H1 (cell line): ENCODE data around the gene URAD. TPM values are rescaled to one million over a fixed set of nuclear protein-coding genes. Genes with fewer than 3 reads are reported as not detected.
A peak's percentile ranks its signal among the peaks of the same experiment; 100 is the strongest.

Experiments used
- CTCF ChIA-PET: fragments of 300-600 bp; sonication (Branson Sonifier 250); formaldehyde crosslinking; loops from one replicate; lab custom pipeline; 2021; ENCODE audit not compliant: partially characterized antibody; lab: Charles Lee
- POLR2A ChIA-PET: fragments of 300-600 bp; sonication (Branson Sonifier 250); formaldehyde crosslinking; loops from one replicate; lab custom pipeline; 2021; ENCODE audit warnings: inconsistent platforms; ENCODE audit not compliant: partially characterized antibody; lab: Charles Lee
- DNase-seq, 2 experiments: peaks; one replicate each; pipeline versions ENCODE4 v3.0.0 to v3.0.0-alpha.2; 2010 to 2022; ENCODE audit warnings: low spot score in 2 of 2, low read depth in 1 of 2, mixed read lengths in 1 of 2
- FAIRE-seq: peaks from 2 replicates; lab custom pipeline; 2011; peaks lifted over from hg19 to GRCh38; lab: Jason Lieb, UNC
- H2AFZ ChIP-seq: 2 replicates; pipeline ENCODE4 v1.8.1; 2012; ENCODE audit warnings: low read length, inconsistent platforms
- H2AK5ac ChIP-seq: 2 replicates; pipeline ENCODE4 v1.6.1; 2013; ENCODE audit warnings: low read depth, low read length
- H2BK120ac ChIP-seq: replicated peaks from 2 replicates; pipeline ENCODE3; 2013; ENCODE audit warnings: low read depth, low read length, inconsistent platforms
- H2BK12ac ChIP-seq: 2 replicates; pipeline ENCODE4 v1.6.1; 2013; ENCODE audit warnings: low read depth, low read length
- H2BK15ac ChIP-seq: 2 replicates; pipeline ENCODE4 v1.6.1; 2013; ENCODE audit warnings: low read length
- H2BK20ac ChIP-seq: 2 replicates; pipeline ENCODE4 v1.6.1; 2013; ENCODE audit warnings: low read length
- H2BK5ac ChIP-seq: 2 replicates; pipeline ENCODE4 v1.6.1; 2013; ENCODE audit warnings: low read depth, low read length
- H3K14ac ChIP-seq: 2 replicates; pipeline ENCODE4 v1.6.1; 2013; ENCODE audit warnings: inconsistent platforms; ENCODE audit not compliant: insufficient read length
- H3K18ac ChIP-seq: 2 replicates; pipeline ENCODE4 v1.6.1; 2013; ENCODE audit warnings: low read length; ENCODE audit errors: extremely low read depth
- H3K23ac ChIP-seq: 2 replicates; pipeline ENCODE4 v1.6.1; 2013; ENCODE audit warnings: inconsistent platforms; ENCODE audit not compliant: insufficient read length
- H3K23me2 ChIP-seq: 2 replicates; pipeline ENCODE4 v1.6.1; 2013; ENCODE audit warnings: low read depth, low read length
- H3K27ac ChIP-seq: 2 replicates; pipeline ENCODE4 v1.6.1; 2011; ENCODE audit warnings: low read depth, low read length, inconsistent platforms
- H3K27me3 ChIP-seq, 4 experiments: replicated peaks in 1 of 4; 1 replicate in 1 of 4; 2 replicates in 3 of 4; pipeline versions ENCODE4 v1.6.1 to v1.8.1; 2011 to 2013; ENCODE audit warnings: low read length in 3 of 4, mild to moderate bottlenecking in 3 of 4, inconsistent platforms in 2 of 4, mixed read lengths in 2 of 4, moderate library complexity in 1 of 4; ENCODE audit not compliant: control insufficient read depth in 3 of 4, insufficient read depth in 3 of 4; ENCODE audit errors: extremely low read depth in 1 of 4
- H3K36me3 ChIP-seq, 4 experiments: 2 replicates each; pipeline versions ENCODE4 v1.6.1 to v1.8.1; 2011 to 2013; ENCODE audit warnings: mild to moderate bottlenecking in 4 of 4, low read length in 3 of 4, moderate library complexity in 2 of 4, control low read depth in 1 of 4, inconsistent platforms in 1 of 4; ENCODE audit not compliant: insufficient read depth in 4 of 4, control insufficient read depth in 2 of 4
- H3K4ac ChIP-seq: replicated peaks from 2 replicates; pipeline ENCODE3; 2013; ENCODE audit warnings: low read length, low read depth, mixed read lengths, inconsistent platforms; ENCODE audit not compliant: insufficient read length
- H3K4me1 ChIP-seq, 4 experiments: replicated peaks in 1 of 4; 1 replicate in 1 of 4; 2 replicates in 3 of 4; pipeline versions ENCODE4 v1.6.1 to v1.8.1; 2011 to 2013; ENCODE audit warnings: low read length in 3 of 4, inconsistent platforms in 2 of 4, mixed read lengths in 1 of 4; ENCODE audit not compliant: insufficient read depth in 4 of 4, control insufficient read depth in 3 of 4
- H3K4me2 ChIP-seq, 2 experiments: 2 replicates each; pipeline versions ENCODE4 v1.6.1 to v1.8.1; 2011 to 2013; ENCODE audit warnings: low read depth in 2 of 2, low read length in 2 of 2, control low read depth in 1 of 2, inconsistent platforms in 1 of 2, mild to moderate bottlenecking in 1 of 2; ENCODE audit not compliant: insufficient read depth in 1 of 2
- H3K4me3 ChIP-seq, 4 experiments: fragments of 200-600, 300-600 bp in 1 of 4; sonication (generic), shearing (Covaris generic), sonication (Bioruptor Twin) in 1 of 4; 2 replicates each; pipeline versions ENCODE4 v1.5.1 to v1.8.1; 2011 to 2016; ENCODE audit warnings: low read length in 4 of 4, low read depth in 3 of 4, control low read depth in 2 of 4, inconsistent platforms in 2 of 4, mild to moderate bottlenecking in 2 of 4, mixed read lengths in 1 of 4, moderate library complexity in 1 of 4; ENCODE audit not compliant: insufficient read depth in 2 of 4; ENCODE audit errors: extremely low read depth in 1 of 4
- H3K56ac ChIP-seq: replicated peaks from 2 replicates; pipeline ENCODE3; 2013; ENCODE audit warnings: low read depth, mild to moderate bottlenecking, mixed read lengths, low read length, inconsistent platforms; ENCODE audit not compliant: insufficient read length
- H3K79me1 ChIP-seq: 2 replicates; pipeline ENCODE4 v1.6.1; 2013; ENCODE audit warnings: low read depth, low read length, control low read depth
- H3K79me2 ChIP-seq, 2 experiments: 2 replicates each; pipeline versions ENCODE4 v1.6.1 to v1.8.1; 2012 to 2013; ENCODE audit warnings: low read length in 2 of 2, mild to moderate bottlenecking in 2 of 2, inconsistent platforms in 1 of 2; ENCODE audit not compliant: insufficient read depth in 2 of 2, control insufficient read depth in 1 of 2
- H3K9ac ChIP-seq, 4 experiments: replicated peaks in 1 of 4; 1 replicate in 1 of 4; 2 replicates in 3 of 4; pipeline versions ENCODE4 v1.6.1 to v1.8.1; 2011 to 2013; ENCODE audit warnings: low read depth in 3 of 4, low read length in 3 of 4, control low read depth in 2 of 4, mild to moderate bottlenecking in 2 of 4, moderate library complexity in 2 of 4, inconsistent platforms in 1 of 4; ENCODE audit errors: extremely low read depth in 1 of 4
- H3K9me3 ChIP-seq, 2 experiments: 2 replicates each; pipeline versions ENCODE4 v1.6.1 to v1.8.1; 2012 to 2013; ENCODE audit warnings: mild to moderate bottlenecking in 2 of 2, moderate library complexity in 2 of 2, control low read depth in 1 of 2, inconsistent platforms in 1 of 2, low read depth in 1 of 2, low read length in 1 of 2, mixed read lengths in 1 of 2; ENCODE audit not compliant: insufficient read depth in 2 of 2
- H4K20me1 ChIP-seq, 2 experiments: replicated peaks in 1 of 2; 2 replicates each; pipeline versions ENCODE3 to v1.8.1; 2011 to 2013; ENCODE audit warnings: inconsistent platforms in 2 of 2, low read length in 2 of 2, mild to moderate bottlenecking in 1 of 2; ENCODE audit not compliant: insufficient read depth in 2 of 2, control insufficient read depth in 1 of 2
- H4K5ac ChIP-seq: 2 replicates; pipeline ENCODE4 v1.6.1; 2013; ENCODE audit warnings: low read length, low read depth, mixed read lengths, inconsistent platforms; ENCODE audit not compliant: insufficient read length
- H4K8ac ChIP-seq: 2 replicates; pipeline ENCODE4 v1.8.0; 2013; ENCODE audit warnings: mild to moderate bottlenecking, moderate library complexity, low read length, inconsistent platforms; ENCODE audit not compliant: insufficient read depth; ENCODE audit errors: extremely low read depth
- H4K91ac ChIP-seq: replicated peaks from 2 replicates; pipeline ENCODE3; 2013; ENCODE audit warnings: low read length, mixed read lengths, inconsistent platforms; ENCODE audit not compliant: insufficient read length
- ATF3 ChIP-seq: IDR thresholded peaks from 2 replicates; pipeline ENCODE4 v1.6.1; 2011; ENCODE audit warnings: low read depth, mild to moderate bottlenecking, low read length; ENCODE audit not compliant: insufficient read depth
- POLR2A ChIP-seq, 2 experiments: IDR thresholded peaks; 1 replicate in 1 of 2; 2 replicates in 1 of 2; pipeline ENCODE4 v1.6.1; 2011; ENCODE audit warnings: low read depth in 2 of 2, low read length in 2 of 2, mild to moderate bottlenecking in 2 of 2; ENCODE audit errors: control extremely low read depth in 1 of 2
- RFX5 ChIP-seq: IDR thresholded peaks from 2 replicates; pipeline ENCODE4 v1.6.1; 2011; ENCODE audit warnings: low read depth, low read length, improper control_type of control experiment, borderline replicate concordance
- WGBS, 2 experiments: shearing (Covaris generic) in 1 of 2; methylation state at CpG; one replicate each; pipeline versions ENCODE4 v1.1.6 to v1.1.7; 2013 to 2015; ENCODE audit warnings: low lambda C conversion rate in 2 of 2, mixed read lengths in 2 of 2, inconsistent platforms in 1 of 2, low coverage in 1 of 2, missing lambda C conversion rate in 1 of 2; ENCODE audit not compliant: insufficient replicate concordance in 2 of 2, insufficient coverage in 1 of 2, insufficient read length in 1 of 2; ENCODE audit errors: extremely low coverage in 1 of 2, missing lambda C conversion rate in 1 of 2; 5-methylcytosine and 5-hydroxymethylcytosine counted together
- polyA plus RNA-seq, 7 experiments: library from polyadenylated mRNA; depleted of rRNA in 3 of 7; stranded (reverse) in 5 of 7; unstranded in 2 of 7; fragments of >200 nt in 5 of 7; fragments of 200-250 nt in 2 of 7; gene quantifications; 1 replicate in 5 of 7; 2 replicates in 1 of 7; 4 replicates in 1 of 7; pipeline versions ENCODE4 v1.2.1 to v1.2.3, GENCODE V29; 2011 to 2013; ENCODE audit warnings: missing spikeins in 2 of 7, mixed read lengths in 2 of 7
- total RNA-seq: library from RNA; stranded (reverse); fragmentation: NEBNext Ultra II Directional; extraction: Animal tissue kit (Norgen Biotek cat#: 25700); gene quantifications from 2 replicates; pipeline ENCODE4 v1.2.1, GENCODE V29; 2021

Gene URAD
- total and polyA plus RNA-seq, 2 of the 8 experiments (the other 6 are each of a cell fraction or from before 2014, with no cell fraction given), result not detected

GRCh38 chr13:27967736-27968315 is 20.7 kb downstream of the URAD start:
- H4K20me1 ChIP-seq, result peaks cover 24 to 41% of the 10 kb centered on the region in 2 experiments
- no peaks in the 10 kb centered on the region for H3K79me2 ChIP-seq
- no peak overlapping the region for H2BK12ac ChIP-seq
- no peaks in the 10 kb centered on the region for H3K79me1 ChIP-seq
- H3K4me2 ChIP-seq, result peak overlapping the region; percentile 65 to 83; a peak in 2 of 4 replicates
- 9% methylated on average over 30 of the region's 33 CpGs; no CpG with 5 or more reads in 1 of the 2 experiments for WGBS, 2 experiments
- FAIRE-seq, result no peak
- peak overlapping the region; percentile 34; the same call in 1 of the 2 replicates for H2BK20ac ChIP-seq
- H3K14ac ChIP-seq, result no peak overlapping the region
- peak overlapping the region; percentile 12 for H4K91ac ChIP-seq
- ChIA-PET CTCF (interaction anchor here (0.6 to 19.7 kb wide), 7 partner anchors 9 to 197 kb away, joined by 3 to 283 read pairs (median 7); partner anchors contain the start of genes CDX2 and URAD), POLR2A (interaction anchor here (5.6 kb wide), 1 partner anchor 10 kb away, joined by 31 read pairs; no protein-coding TSS in a partner anchor)
- H3K9ac ChIP-seq, result no peak overlapping the region
- H3K27ac ChIP-seq, result no peak overlapping the region
- H4K8ac ChIP-seq, result no peak overlapping the region
- H3K23ac ChIP-seq, result no peak overlapping the region
- H3K9me3 ChIP-seq, result no peaks in the 10 kb centered on the region
- no peak overlapping the region; the same call in 1 of the 2 replicates for H2BK5ac ChIP-seq
- H3K36me3 ChIP-seq, result peaks cover 0 to 12% (median 0%) of the 10 kb centered on the region in 4 experiments; a peak in 1 of 8 replicates
- H3K56ac ChIP-seq, result no peak overlapping the region
- no peak overlapping the region for H3K4ac ChIP-seq
- peaks cover 95 to 100% (median 98%) of the 10 kb centered on the region in 4 experiments for H3K27me3 ChIP-seq
- H2AFZ ChIP-seq, result no peak overlapping the region
- peak overlapping the region in 1 of 4 experiments; percentile 51; a peak in 2 of 8 replicates for H3K4me3 ChIP-seq
- H2AK5ac ChIP-seq, result no peak overlapping the region
- H4K5ac ChIP-seq, result no peak overlapping the region
- peaks cover 5% of the 10 kb centered on the region; the same call in 1 of the 2 replicates for H3K23me2 ChIP-seq
- 0 out of 2 replicates have a peak overlapping the region, but pooled peaks have one; percentile 42 for H3K18ac ChIP-seq
- DNase-seq, result no peak
- 0 out of 2 replicates have a peak overlapping the region, but pooled peaks have one; percentile 53 for H2BK15ac ChIP-seq
- H3K4me1 ChIP-seq, result peaks cover 8 to 61% (median 39%) of the 10 kb centered on the region in 4 experiments
- no peak overlapping the region for H2BK120ac ChIP-seq
- TF ChIP-seq RFX5 (no peak), ATF3 (no peak), POLR2A (IDR thresholded peaks at IDR 0.05; ENCODE audit: control extremely low read depth in 1 of 2, low read depth in 2 of 2, low read length in 2 of 2) (no peak)
